Fibroblast of lung (primary cell): ENCODE measurements around the gene EXTL1.

Experiments used
- EZH2 ChIP-seq: IDR thresholded peaks from 2 replicates; pipeline ENCODE4 v1.5.1; 2012; ENCODE audit warnings: low read length, control low read depth, mild to moderate bottlenecking; ENCODE audit errors: missing control alignments
- TF ChIP-seq, protein P1 (sequence below), 2 donors: IDR thresholded peaks in 1 of 2; conservative IDR thresholded peaks in 1 of 2; 1 replicate in 1 of 2; 2 replicates in 1 of 2; pipeline ENCODE4 v1.5.1; 2011 to 2012; ENCODE audit warnings: low read length in 2 of 2, control low read depth in 1 of 2, inconsistent platforms in 1 of 2, low read depth in 1 of 2, mild to moderate bottlenecking in 1 of 2

DNA sequence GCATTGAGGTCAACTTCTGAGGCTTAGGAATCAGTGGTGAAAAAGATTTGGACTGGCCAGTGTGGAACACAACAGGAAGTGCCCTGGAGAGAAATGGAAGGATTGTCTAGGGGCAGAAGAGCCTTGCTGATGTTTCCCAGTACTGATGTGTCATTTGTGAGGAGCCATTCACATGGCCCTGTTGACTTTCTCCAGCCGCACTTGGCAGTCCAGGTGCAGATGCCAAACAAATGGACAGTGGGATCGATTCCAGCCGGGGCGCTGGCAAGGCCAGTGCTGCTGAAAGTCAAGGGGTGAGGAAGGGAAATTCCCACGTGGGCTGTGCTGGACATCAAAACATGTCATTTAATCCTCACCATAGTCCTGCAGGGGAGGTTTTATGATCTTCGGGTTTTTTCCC is 50.7 kb downstream of the EXTL1 start:
- TF ChIP-seq, protein P1, sequence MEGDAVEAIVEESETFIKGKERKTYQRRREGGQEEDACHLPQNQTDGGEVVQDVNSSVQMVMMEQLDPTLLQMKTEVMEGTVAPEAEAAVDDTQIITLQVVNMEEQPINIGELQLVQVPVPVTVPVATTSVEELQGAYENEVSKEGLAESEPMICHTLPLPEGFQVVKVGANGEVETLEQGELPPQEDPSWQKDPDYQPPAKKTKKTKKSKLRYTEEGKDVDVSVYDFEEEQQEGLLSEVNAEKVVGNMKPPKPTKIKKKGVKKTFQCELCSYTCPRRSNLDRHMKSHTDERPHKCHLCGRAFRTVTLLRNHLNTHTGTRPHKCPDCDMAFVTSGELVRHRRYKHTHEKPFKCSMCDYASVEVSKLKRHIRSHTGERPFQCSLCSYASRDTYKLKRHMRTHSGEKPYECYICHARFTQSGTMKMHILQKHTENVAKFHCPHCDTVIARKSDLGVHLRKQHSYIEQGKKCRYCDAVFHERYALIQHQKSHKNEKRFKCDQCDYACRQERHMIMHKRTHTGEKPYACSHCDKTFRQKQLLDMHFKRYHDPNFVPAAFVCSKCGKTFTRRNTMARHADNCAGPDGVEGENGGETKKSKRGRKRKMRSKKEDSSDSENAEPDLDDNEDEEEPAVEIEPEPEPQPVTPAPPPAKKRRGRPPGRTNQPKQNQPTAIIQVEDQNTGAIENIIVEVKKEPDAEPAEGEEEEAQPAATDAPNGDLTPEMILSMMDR (conservative IDR thresholded peaks at IDR 0.05 in 1 of 2, IDR thresholded peaks at IDR 0.05 in 1 of 2; ENCODE audit: low read depth in 1 of 2, low read length in 2 of 2) = no peak
- no peak for TF ChIP-seq EZH2
